NT2/D1 (cell line): ENCODE results near the gene MYO5A.

Source experiments
- SUZ12 ChIP-seq: IDR thresholded peaks from 2 replicates; pipeline ENCODE4 v1.6.1; 2011; ENCODE audit not compliant: insufficient read length, insufficient read depth; ENCODE audit errors: extremely low read depth
- YY1 ChIP-seq: IDR thresholded peaks from 2 replicates; pipeline ENCODE4 v1.6.1; 2011; ENCODE audit not compliant: insufficient read length, insufficient read depth
- ZNF274 ChIP-seq: IDR thresholded peaks from 2 replicates; pipeline ENCODE4 v1.6.1; 2011; ENCODE audit warnings: mild to moderate bottlenecking, low read depth, low read length

- no peak for TF ChIP-seq SUZ12
- no peak for TF ChIP-seq YY1
- TF ChIP-seq ZNF274, result no peak
These were observed 23.1 kb upstream of the MYO5A start for GRCh38 chr15:52551762-52552161.
